Vagina (tissue), 2 donors: ENCODE measurements around the gene SEMA3A. TPM values are rescaled to one million over a fixed set of nuclear protein-coding genes. Genes with fewer than 3 reads are reported as not detected.
"Not testable (repeated sequence)": the region's sequence is repeated elsewhere in the genome, so short reads cannot be mapped to it uniquely, and the experiment has no call there.

Experiments used
- DNase-seq, 2 donors: peaks; one replicate each; pipeline ENCODE4 v3.0.0-alpha.2; 2017; ENCODE audit errors: extremely low spot score in 2 of 2
- H3K27ac ChIP-seq: fragments of 200-600 bp; sonication (generic); one replicate; pipeline ENCODE4 v1.5.1; 2019
- H3K27me3 ChIP-seq: fragments of 200-600 bp; sonication (generic); one replicate; pipeline ENCODE4 v1.5.1; 2019
- H3K36me3 ChIP-seq, 2 donors: fragments of 200-600 bp; sonication (generic); one replicate each; pipeline ENCODE4 v1.5.1; 2017 to 2019
- H3K4me1 ChIP-seq: fragments of 200-600 bp; sonication (generic); one replicate; pipeline ENCODE4 v1.5.1; 2019
- H3K4me3 ChIP-seq, 2 donors: fragments of 200-600 bp; sonication (generic); 1 replicate in 1 of 2; 2 replicates in 1 of 2; pipeline ENCODE4 v1.5.1; 2016 to 2019
- H3K9me3 ChIP-seq: fragments of 200-600 bp; sonication (generic); one replicate; pipeline ENCODE4 v1.5.1; 2019
- POLR2A ChIP-seq, 2 donors: fragments of 450-650 bp; IDR thresholded peaks; one replicate each; pipeline ENCODE4 v1.6.1; 2017; ENCODE audit warnings: antibody characterized with exemption in 2 of 2, mild to moderate bottlenecking in 2 of 2, moderate library complexity in 2 of 2
- POLR2AphosphoS5 ChIP-seq, 2 donors: sonication (generic); formaldehyde crosslinking; IDR thresholded peaks; one replicate each; pipeline ENCODE4 v1.9.0; 2017; ENCODE audit warnings: antibody characterized with exemption in 2 of 2, mild to moderate bottlenecking in 2 of 2, low read depth in 1 of 2; ENCODE audit not compliant: insufficient read depth in 1 of 2
- intact Hi-C: fragments of 100-400 bp; cut with DNase I; formaldehyde crosslinking; loops from one replicate; pipeline ENCODE4 v1.15.1; 2023
- total RNA-seq: library from RNA; depleted of rRNA; stranded (reverse); fragments of >200 nt; gene quantifications from one replicate; pipeline ENCODE4 v1.2.3, GENCODE V29; 2016
- TF ChIP-seq, protein P1 (sequence below), 3 experiments: fragments of 450-650 bp in 2 of 3; fragments of 200-600 bp in 1 of 3; sonication (generic) in 1 of 3; IDR thresholded peaks; one replicate each; pipeline ENCODE4 v1.5.1; 2017 to 2019; ENCODE audit warnings: antibody characterized with exemption in 3 of 3, mild to moderate bottlenecking in 2 of 3, moderate library complexity in 2 of 3

SEMA3A gene
- total RNA-seq, 1 donor from 2014 or later, result 3.4 TPM

GRCh38 chr7:84224505-84224904 is 29.9 kb upstream of the SEMA3A start:
- Histone ChIP-seq H3K36me3 (no peaks in the 10 kb centered on the region), H3K27ac (no peak overlapping the region), H3K27me3 (no peaks in the 10 kb centered on the region), H3K4me3 (no peak overlapping the region), H3K9me3 (no peaks in the 10 kb centered on the region), H3K4me1 (no peaks in the 10 kb centered on the region)
- intact Hi-C loops, result no loop called here
- no peak for DNase-seq
- TF ChIP-seq POLR2AphosphoS5 (IDR thresholded peaks at IDR 0.05; ENCODE audit: insufficient read depth in 1 of 2, low read depth in 1 of 2), result no peak
- TF ChIP-seq POLR2A (IDR thresholded peaks at IDR 0.05), result no peak
- TF ChIP-seq, protein P1, sequence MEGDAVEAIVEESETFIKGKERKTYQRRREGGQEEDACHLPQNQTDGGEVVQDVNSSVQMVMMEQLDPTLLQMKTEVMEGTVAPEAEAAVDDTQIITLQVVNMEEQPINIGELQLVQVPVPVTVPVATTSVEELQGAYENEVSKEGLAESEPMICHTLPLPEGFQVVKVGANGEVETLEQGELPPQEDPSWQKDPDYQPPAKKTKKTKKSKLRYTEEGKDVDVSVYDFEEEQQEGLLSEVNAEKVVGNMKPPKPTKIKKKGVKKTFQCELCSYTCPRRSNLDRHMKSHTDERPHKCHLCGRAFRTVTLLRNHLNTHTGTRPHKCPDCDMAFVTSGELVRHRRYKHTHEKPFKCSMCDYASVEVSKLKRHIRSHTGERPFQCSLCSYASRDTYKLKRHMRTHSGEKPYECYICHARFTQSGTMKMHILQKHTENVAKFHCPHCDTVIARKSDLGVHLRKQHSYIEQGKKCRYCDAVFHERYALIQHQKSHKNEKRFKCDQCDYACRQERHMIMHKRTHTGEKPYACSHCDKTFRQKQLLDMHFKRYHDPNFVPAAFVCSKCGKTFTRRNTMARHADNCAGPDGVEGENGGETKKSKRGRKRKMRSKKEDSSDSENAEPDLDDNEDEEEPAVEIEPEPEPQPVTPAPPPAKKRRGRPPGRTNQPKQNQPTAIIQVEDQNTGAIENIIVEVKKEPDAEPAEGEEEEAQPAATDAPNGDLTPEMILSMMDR (IDR thresholded peaks at IDR 0.05), result no peak

DNA sequence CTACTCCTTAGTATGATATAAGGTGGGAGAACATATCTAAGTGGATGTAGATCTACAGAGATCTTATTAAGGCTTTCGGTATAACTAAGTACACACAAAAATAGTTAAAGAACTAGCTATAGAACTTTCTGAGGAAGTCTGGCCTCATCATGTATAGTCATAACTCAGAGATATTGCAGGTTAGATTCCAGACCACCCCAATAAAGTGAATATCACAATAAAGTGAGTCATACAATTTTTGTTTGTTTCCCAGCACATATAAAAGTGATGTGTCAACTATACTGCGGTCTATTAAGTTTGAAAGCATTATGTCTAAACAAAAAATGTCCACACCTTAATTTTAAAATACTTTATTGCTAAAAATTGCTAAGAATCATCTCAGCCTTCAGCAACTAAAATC is 24.7 kb upstream of the SEMA3A start:
- intact Hi-C loops, result no loop called here
- no peaks in the 10 kb centered on the region for H3K9me3 ChIP-seq

DNA sequence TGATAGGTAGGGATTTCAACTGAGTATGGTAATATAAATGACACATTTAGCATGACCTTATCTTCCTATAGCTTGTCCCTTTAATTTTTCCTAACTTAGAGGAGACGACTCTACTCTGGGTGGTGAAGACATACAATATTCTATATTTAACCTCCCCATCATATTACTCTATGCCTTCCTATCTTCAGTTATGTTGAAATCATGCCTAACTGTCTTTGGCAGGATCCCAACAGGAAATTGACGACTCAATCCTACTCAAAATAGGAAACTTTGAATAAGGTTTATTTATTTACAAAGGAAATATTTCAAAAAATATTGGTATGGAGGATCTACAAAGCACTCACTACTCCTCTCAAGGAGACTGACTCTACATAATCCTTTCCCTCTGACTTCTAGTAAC is 24.1 kb upstream of the SEMA3A start:
- Histone ChIP-seq H3K4me1 (no peaks in the 10 kb centered on the region), H3K27me3 (no peaks in the 10 kb centered on the region), H3K36me3 (no peaks in the 10 kb centered on the region), H3K4me3 (no peak overlapping the region), H3K9me3 (no peaks in the 10 kb centered on the region), H3K27ac (no peak overlapping the region)
- intact Hi-C loops, result no loop called here
- TF ChIP-seq, protein P1 (IDR thresholded peaks at IDR 0.05), result no peak
- no peak for TF ChIP-seq POLR2A (IDR thresholded peaks at IDR 0.05)
- TF ChIP-seq POLR2AphosphoS5 (IDR thresholded peaks at IDR 0.05; ENCODE audit: insufficient read depth in 1 of 2, low read depth in 1 of 2), result no peak
- DNase-seq, result no peak

More for the DNA sequence above, 24.7 kb upstream of the SEMA3A start:
- no peak for DNase-seq
- no peak overlapping the region for H3K4me3 ChIP-seq
- H3K27me3 ChIP-seq, result no peaks in the 10 kb centered on the region
- no peaks in the 10 kb centered on the region for H3K4me1 ChIP-seq
- no peaks in the 10 kb centered on the region for H3K36me3 ChIP-seq
- no peak overlapping the region for H3K27ac ChIP-seq
- no peak for TF ChIP-seq POLR2AphosphoS5 (IDR thresholded peaks at IDR 0.05; ENCODE audit: insufficient read depth in 1 of 2, low read depth in 1 of 2)
- TF ChIP-seq POLR2A (IDR thresholded peaks at IDR 0.05), result no peak
- TF ChIP-seq, protein P1 (IDR thresholded peaks at IDR 0.05), result no peak

GRCh38 chr7:84216472-84216871 is 21.9 kb upstream of the SEMA3A start:
- DNase-seq, result no peak
- Histone ChIP-seq H3K4me3 (no peak overlapping the region), H3K9me3 (no peaks in the 10 kb centered on the region), H3K36me3 (no peaks in the 10 kb centered on the region), H3K4me1 (no peaks in the 10 kb centered on the region), H3K27ac (no peak overlapping the region), H3K27me3 (no peaks in the 10 kb centered on the region)
- intact Hi-C loops, result no loop called here
- TF ChIP-seq POLR2A (IDR thresholded peaks at IDR 0.05), result no peak
- TF ChIP-seq, protein P1 (IDR thresholded peaks at IDR 0.05), result no peak
- TF ChIP-seq POLR2AphosphoS5 (IDR thresholded peaks at IDR 0.05; ENCODE audit: insufficient read depth in 1 of 2, low read depth in 1 of 2), result no peak

DNA sequence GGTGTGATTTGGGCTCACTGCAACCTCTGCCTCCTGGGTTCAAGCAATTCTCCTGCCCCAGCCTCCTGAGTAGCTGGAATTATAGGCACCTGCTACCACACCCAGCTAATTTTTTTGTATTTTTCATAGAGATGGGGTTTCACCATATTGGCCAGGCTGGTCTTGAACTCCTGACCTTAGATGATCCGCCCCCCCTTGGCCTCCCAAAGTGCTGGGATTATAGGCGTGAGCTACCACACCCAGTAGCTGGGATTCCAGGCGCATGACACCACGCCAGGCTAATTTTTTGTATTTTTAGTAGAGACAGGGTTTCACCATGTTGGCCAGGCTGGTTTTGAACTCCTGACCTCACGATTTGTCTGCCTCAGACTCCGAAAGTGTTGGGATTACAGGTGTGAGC is 20.2 kb upstream of the SEMA3A start:
- H3K27me3 ChIP-seq, H3K4me3 ChIP-seq, H3K9me3 ChIP-seq, H3K27ac ChIP-seq, DNase-seq, H3K36me3 ChIP-seq, intact Hi-C loops, H3K4me1 ChIP-seq: not testable (repeated sequence)

- H3K4me1 ChIP-seq, result no peaks in the 10 kb centered on the region
Observed at GRCh38 chr7:84210301-84210700, 15.7 kb upstream of the SEMA3A start.

More at GRCh38 chr7:84210301-84210700, 15.7 kb upstream of the SEMA3A start:
- Histone ChIP-seq H3K4me3 (no peak overlapping the region), H3K27me3 (no peaks in the 10 kb centered on the region), H3K36me3 (no peaks in the 10 kb centered on the region), H3K9me3 (no peaks in the 10 kb centered on the region), H3K27ac (no peak overlapping the region)
- no peak for DNase-seq
- intact Hi-C loops, result no loop called here
- TF ChIP-seq POLR2AphosphoS5 (IDR thresholded peaks at IDR 0.05; ENCODE audit: insufficient read depth in 1 of 2, low read depth in 1 of 2), result no peak
- TF ChIP-seq POLR2A (IDR thresholded peaks at IDR 0.05), result no peak
- TF ChIP-seq, protein P1 (IDR thresholded peaks at IDR 0.05), result no peak
